ENCODE measurements around the gene RHBDF1.
A peak's percentile ranks its signal among the peaks of the same experiment; 100 is the strongest.
"Not testable (repeated sequence)": the region's sequence is repeated elsewhere in the genome, so short reads cannot be mapped to it uniquely, and the experiment has no call there.

Gene RHBDF1

DNA sequence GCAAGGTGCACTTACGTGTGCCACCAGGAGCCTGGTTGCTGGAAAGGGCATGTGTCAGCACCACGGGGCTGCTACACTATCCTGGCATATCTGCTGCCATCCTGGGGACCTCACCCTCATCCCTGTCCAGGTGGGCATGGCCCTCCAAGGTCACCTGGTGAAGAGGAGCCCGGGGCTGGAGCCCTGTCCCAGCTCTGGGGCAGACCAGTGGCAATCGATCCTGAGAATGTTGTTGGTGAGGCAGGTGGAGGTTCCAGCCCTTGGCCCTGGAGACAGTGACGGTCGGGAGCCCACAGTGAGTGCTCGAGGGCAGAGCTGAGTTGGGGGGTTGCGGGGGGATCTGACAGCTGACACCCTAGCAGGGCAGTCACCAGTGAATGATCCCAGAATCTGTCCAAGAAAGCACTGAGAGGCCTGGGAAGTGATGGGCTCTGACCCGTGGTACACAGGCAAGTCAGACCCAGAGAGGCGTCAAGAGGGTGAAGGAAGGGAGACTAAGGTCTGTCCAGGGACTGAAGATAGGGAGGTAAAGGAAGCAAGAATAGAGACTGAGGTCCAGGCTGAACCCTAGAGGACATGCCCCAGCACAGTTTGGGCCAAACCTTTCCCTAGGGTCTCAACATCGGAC is 36.6 kb downstream of the RHBDF1 start:
- Mint-ChIP-seq H3K27me3 (ENCODE audit: low read depth) (no peaks in the 10 kb centered on the region), H3K4me1 (ENCODE audit: low read depth) (peaks cover 16% of the 10 kb centered on the region), H3K36me3 (ENCODE audit: low read depth) (peaks cover 9% of the 10 kb centered on the region), H3K27ac (no peak overlapping the region), H3K4me3 (no peak overlapping the region), H3K9me3 (no peaks in the 10 kb centered on the region)
- DNase-seq (ENCODE audit: low spot score), result no peak

DNA sequence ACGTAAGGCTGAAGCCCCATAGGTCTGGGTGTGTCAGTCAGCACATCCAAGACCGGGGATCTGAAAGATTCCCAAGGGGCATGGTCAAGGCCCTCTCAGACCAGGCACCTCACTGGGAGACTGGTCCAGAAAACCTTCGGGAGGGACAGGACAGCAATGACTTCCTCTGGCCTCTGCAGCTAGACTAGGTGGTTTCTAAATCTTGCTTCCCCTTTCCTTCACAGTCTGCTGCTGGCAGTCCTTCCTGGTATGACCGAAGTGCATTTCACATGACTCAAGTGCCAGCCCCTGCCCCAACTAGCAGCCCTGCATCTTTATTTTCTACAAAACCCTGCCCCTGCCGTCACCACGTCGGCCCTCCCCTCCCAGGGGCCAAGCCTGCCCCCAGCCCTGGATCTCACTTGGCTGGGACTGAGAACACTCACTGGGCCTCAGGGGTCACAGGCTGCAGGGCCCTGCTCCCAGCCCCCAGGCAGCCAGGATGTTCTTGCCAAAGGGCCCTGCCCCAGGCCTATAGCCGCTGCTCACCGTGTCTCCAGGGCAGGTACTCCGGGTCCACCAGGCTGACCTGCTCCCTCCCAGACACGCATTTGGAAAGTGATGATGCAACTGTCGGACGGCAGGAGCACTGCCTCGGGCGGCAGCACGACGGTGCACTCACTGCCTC is 37.3 kb downstream of the RHBDF1 start:
- no peak overlapping the region for H3K4me3 Mint-ChIP-seq
- H3K9me3 Mint-ChIP-seq, result no peaks in the 10 kb centered on the region
- H3K4me1 Mint-ChIP-seq (ENCODE audit: low read depth), result peaks cover 16% of the 10 kb centered on the region
- no peak for DNase-seq (ENCODE audit: low spot score)
- H3K27ac Mint-ChIP-seq, result no peak overlapping the region
- H3K27me3 Mint-ChIP-seq (ENCODE audit: low read depth), result no peaks in the 10 kb centered on the region
- H3K36me3 Mint-ChIP-seq (ENCODE audit: low read depth), result peaks cover 9% of the 10 kb centered on the region

GRCh38 chr16:34648-34987 is 37.8 kb downstream of the RHBDF1 start:
- Mint-ChIP-seq H3K36me3 (ENCODE audit: low read depth) (peaks cover 9% of the 10 kb centered on the region), H3K4me3 (no peak overlapping the region), H3K27ac (no peak overlapping the region), H3K4me1 (ENCODE audit: low read depth) (peaks cover 16% of the 10 kb centered on the region), H3K9me3 (no peaks in the 10 kb centered on the region), H3K27me3 (ENCODE audit: low read depth) (no peaks in the 10 kb centered on the region)
- no peak for DNase-seq (ENCODE audit: low spot score)

GRCh38 chr16:33877-34647 is 38.4 kb downstream of the RHBDF1 start:
- Mint-ChIP-seq H3K4me1 (ENCODE audit: low read depth) (peaks cover 11% of the 10 kb centered on the region), H3K27ac (no peak overlapping the region), H3K27me3 (ENCODE audit: low read depth) (no peaks in the 10 kb centered on the region), H3K4me3 (no peak overlapping the region), H3K36me3 (ENCODE audit: low read depth) (peaks cover 4% of the 10 kb centered on the region), H3K9me3 (no peaks in the 10 kb centered on the region)
- DNase-seq (ENCODE audit: low spot score), result no peak

GRCh38 chr16:33154-33876 is 39.1 kb downstream of the RHBDF1 start:
- not testable (repeated sequence) for H3K4me3 Mint-ChIP-seq; H3K27ac Mint-ChIP-seq; H3K27me3 Mint-ChIP-seq (ENCODE audit: low read depth); H3K4me1 Mint-ChIP-seq (ENCODE audit: low read depth); H3K36me3 Mint-ChIP-seq (ENCODE audit: low read depth); H3K9me3 Mint-ChIP-seq; DNase-seq (ENCODE audit: low spot score)

DNA sequence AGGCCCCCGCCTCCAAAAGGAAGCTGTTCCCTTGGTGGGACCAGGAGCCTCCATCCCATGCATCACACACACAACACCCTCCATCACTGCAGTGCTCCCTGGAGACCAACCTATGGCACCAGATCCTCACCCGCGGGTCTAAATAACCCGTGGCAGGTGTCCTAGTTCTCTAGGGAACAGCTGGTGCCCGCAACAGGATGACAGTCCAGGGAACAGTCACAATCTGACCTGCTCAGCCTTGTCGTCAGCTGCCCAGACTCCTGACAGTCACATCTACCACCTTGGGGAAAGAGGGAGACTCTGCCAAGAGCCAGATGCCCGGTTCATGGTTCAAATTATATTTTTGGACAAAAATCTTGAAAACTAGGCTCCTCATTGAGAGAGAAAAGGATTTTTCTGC is 41.8 kb downstream of the RHBDF1 start:
- not testable (repeated sequence) for H3K9me3 Mint-ChIP-seq; H3K36me3 Mint-ChIP-seq (ENCODE audit: low read depth); H3K4me3 Mint-ChIP-seq; H3K4me1 Mint-ChIP-seq (ENCODE audit: low read depth); DNase-seq (ENCODE audit: low spot score); H3K27me3 Mint-ChIP-seq (ENCODE audit: low read depth); H3K27ac Mint-ChIP-seq

DNA sequence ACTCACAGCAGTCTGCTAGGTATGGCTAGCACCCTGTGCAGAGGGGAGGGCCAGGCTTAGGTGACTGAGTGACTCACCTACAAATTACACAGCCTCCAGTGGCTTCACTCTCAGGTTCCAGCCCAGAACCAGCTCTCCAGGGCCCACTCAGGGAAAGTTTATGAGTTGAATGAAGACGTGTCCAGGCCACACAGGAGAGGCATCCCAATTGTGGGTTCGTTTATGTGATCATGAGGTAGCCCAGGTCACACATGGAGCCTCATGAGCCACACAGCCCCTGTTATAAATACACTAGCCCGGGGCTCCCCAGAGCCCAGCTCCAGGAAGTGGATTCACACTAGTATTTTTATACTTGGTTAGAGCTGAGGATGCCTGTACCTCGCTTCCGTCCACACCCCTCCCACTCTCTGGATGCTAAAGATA is 46.5 kb downstream of the RHBDF1 start:
- H3K4me3 Mint-ChIP-seq; H3K9me3 Mint-ChIP-seq; H3K4me1 Mint-ChIP-seq (ENCODE audit: low read depth); H3K27me3 Mint-ChIP-seq (ENCODE audit: low read depth); DNase-seq (ENCODE audit: low spot score); H3K27ac Mint-ChIP-seq; H3K36me3 Mint-ChIP-seq (ENCODE audit: low read depth): not testable (repeated sequence)

- not testable (repeated sequence) for H3K27me3 Mint-ChIP-seq (ENCODE audit: low read depth); H3K4me1 Mint-ChIP-seq (ENCODE audit: low read depth); H3K27ac Mint-ChIP-seq
Observed at GRCh38 chr16:24151-24550, 48.3 kb downstream of the RHBDF1 start.

GRCh38 chr16:20886-21285 is 51.5 kb downstream of the RHBDF1 start:
- H3K4me3 Mint-ChIP-seq; H3K27me3 Mint-ChIP-seq (ENCODE audit: low read depth): not testable (repeated sequence)

More at GRCh38 chr16:24151-24550, 48.3 kb downstream of the RHBDF1 start:
- not testable (repeated sequence) for H3K9me3 Mint-ChIP-seq; DNase-seq (ENCODE audit: low spot score); H3K4me3 Mint-ChIP-seq; H3K36me3 Mint-ChIP-seq (ENCODE audit: low read depth)

DNA sequence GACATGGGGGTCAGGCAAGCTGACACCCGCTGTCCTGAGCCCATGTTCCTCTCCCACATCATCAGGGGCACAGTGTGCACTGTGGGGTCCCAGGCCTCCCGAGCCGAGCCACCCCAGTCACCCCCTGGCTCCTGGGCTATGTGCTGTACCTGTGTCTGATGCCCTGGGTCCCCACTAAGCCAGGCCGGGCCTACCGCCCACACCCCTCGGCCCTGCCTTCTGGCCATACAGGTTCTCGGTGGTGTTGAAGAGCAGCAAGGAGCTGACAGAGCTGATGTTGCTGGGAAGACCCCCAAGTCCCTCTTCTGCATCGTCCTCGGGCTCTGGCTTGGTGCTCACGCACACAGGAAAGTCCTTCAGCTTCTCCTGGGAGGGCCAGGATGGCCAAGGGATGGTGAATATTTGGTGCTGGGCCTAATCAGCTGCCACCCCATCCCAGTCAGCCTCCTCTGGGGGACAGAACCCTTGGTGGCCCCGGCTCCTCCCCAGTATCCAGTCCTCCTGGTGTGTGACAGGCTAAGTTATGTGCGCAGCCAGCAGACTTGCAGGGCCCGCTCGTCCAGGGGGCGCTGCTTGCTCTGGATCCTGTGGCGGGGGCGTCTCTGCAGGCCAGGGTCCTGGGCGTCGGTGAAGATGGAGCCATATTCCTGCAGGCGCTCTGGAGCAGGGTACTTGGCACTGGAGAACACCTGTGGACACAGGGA is 55.2 kb downstream of the RHBDF1 start:
- H3K27me3 Mint-ChIP-seq (ENCODE audit: low read depth); DNase-seq (ENCODE audit: low spot score); H3K36me3 Mint-ChIP-seq (ENCODE audit: low read depth); H3K4me1 Mint-ChIP-seq (ENCODE audit: low read depth); H3K27ac Mint-ChIP-seq; H3K9me3 Mint-ChIP-seq; H3K4me3 Mint-ChIP-seq: not testable (repeated sequence)

More at GRCh38 chr16:20886-21285, 51.5 kb downstream of the RHBDF1 start:
- not testable (repeated sequence) for H3K36me3 Mint-ChIP-seq (ENCODE audit: low read depth); H3K4me1 Mint-ChIP-seq (ENCODE audit: low read depth); H3K9me3 Mint-ChIP-seq; DNase-seq (ENCODE audit: low spot score); H3K27ac Mint-ChIP-seq

DNA sequence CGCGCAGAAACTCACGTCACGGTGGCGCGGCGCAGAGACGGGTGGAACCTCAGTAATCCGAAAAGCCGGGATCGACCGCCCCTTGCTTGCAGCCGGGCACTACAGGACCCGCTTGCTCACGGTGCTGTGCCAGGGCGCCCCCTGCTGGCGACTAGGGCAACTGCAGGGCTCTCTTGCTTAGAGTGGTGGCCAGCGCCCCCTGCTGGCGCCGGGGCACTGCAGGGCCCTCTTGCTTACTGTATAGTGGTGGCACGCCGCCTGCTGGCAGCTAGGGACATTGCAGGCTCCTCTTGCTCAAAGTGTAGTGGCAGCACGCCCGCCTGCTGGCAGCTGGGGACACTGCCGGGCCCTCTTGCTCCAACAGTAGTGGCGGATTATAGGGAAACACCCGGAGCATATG is 61.7 kb downstream of the RHBDF1 start:
- not testable (repeated sequence) for H3K27me3 Mint-ChIP-seq (ENCODE audit: low read depth); H3K36me3 Mint-ChIP-seq (ENCODE audit: low read depth); H3K4me1 Mint-ChIP-seq (ENCODE audit: low read depth); H3K9me3 Mint-ChIP-seq; H3K27ac Mint-ChIP-seq; H3K4me3 Mint-ChIP-seq
- peak; percentile 92 for DNase-seq (ENCODE audit: low spot score)

- no peaks in the 10 kb centered on the region for H3K27me3 Mint-ChIP-seq (ENCODE audit: low read depth)
- H3K9me3 Mint-ChIP-seq, result no peaks in the 10 kb centered on the region
- H3K27ac Mint-ChIP-seq, result no peak overlapping the region
- no peaks in the 10 kb centered on the region for H3K36me3 Mint-ChIP-seq (ENCODE audit: low read depth)
- no peak for DNase-seq (ENCODE audit: low spot score)
- H3K4me3 Mint-ChIP-seq, result peak overlapping the region; percentile 36
- H3K4me1 Mint-ChIP-seq (ENCODE audit: low read depth), result no peaks in the 10 kb centered on the region
Observed at GRCh38 chr16:9903-10665, 62.3 kb downstream of the RHBDF1 start.
